IPS-11a (cell line): ENCODE results near the gene MOAP1.
"Not testable (repeated sequence)": the region's sequence is repeated elsewhere in the genome, so short reads cannot be mapped to it uniquely, and the experiment has no call there.

Source experiments
- H3K4me3 ChIP-seq: one replicate; pipeline ENCODE4 v1.5.1; 2013; ENCODE audit warnings: low read depth, low read length, control low read depth

MOAP1 gene

GRCh38 chr14:93150227-93151208, 34.2 kb downstream of the MOAP1 start:
- no peak overlapping the region for H3K4me3 ChIP-seq

- no peak overlapping the region for H3K4me3 ChIP-seq
These were observed 35.7 kb downstream of the MOAP1 start for GRCh38 chr14:93148979-93149378.

- no peak overlapping the region for H3K4me3 ChIP-seq
These were observed 38.6 kb downstream of the MOAP1 start for GRCh38 chr14:93146119-93146518.

GRCh38 chr14:93142854-93143652, 41.6 kb downstream of the MOAP1 start:
- no peak overlapping the region for H3K4me3 ChIP-seq

- no peak overlapping the region for H3K4me3 ChIP-seq
These were observed 46.8 kb downstream of the MOAP1 start for GRCh38 chr14:93137864-93138263.

GRCh38 chr14:93136508-93136907, 48.2 kb downstream of the MOAP1 start:
- H3K4me3 ChIP-seq, result not testable (repeated sequence)

GRCh38 chr14:93136009-93136408, 48.7 kb downstream of the MOAP1 start:
- no peak overlapping the region for H3K4me3 ChIP-seq

- H3K4me3 ChIP-seq, result no peak overlapping the region
These were observed 49.3 kb downstream of the MOAP1 start for GRCh38 chr14:93135399-93135798.

- H3K4me3 ChIP-seq, result no peak overlapping the region
These were observed 51.2 kb downstream of the MOAP1 start for GRCh38 chr14:93133464-93133863.

- no peak overlapping the region for H3K4me3 ChIP-seq
These were observed 52.1 kb downstream of the MOAP1 start for GRCh38 chr14:93132472-93133065.
